Measurements from ENCODE around the gene ZKSCAN1.

ZKSCAN1 gene

GRCh38 chr7:100082978-100083377 is 67.6 kb downstream of the ZKSCAN1 start:
- DNase-seq = no peak

DNA sequence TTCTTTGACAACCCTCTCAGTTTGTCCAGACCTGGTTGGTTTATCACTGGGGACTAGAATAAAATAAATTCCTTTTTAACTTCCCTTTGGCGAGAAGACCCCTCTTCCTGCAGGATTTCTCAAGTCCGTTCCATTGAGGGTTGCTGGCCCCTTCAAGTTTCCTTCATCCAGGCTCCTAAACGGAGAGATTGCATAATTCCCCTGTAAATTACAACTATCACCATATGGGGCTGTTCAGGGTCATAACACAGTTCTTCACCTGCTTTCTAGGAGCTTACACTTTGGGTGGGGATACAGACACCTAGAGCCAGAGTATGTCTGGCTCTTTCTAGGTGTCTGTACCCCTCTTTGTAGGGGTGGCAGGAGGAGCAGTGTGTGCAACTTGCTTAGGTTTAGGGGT is 70.1 kb downstream of the ZKSCAN1 start:
- DNase-seq = no peak

- DNase-seq = no peak
Observed at GRCh38 chr7:100087055-100087750, 71.8 kb downstream of the ZKSCAN1 start.

- no peak for DNase-seq
Observed at GRCh38 chr7:100088095-100088620, 72.8 kb downstream of the ZKSCAN1 start.

DNA sequence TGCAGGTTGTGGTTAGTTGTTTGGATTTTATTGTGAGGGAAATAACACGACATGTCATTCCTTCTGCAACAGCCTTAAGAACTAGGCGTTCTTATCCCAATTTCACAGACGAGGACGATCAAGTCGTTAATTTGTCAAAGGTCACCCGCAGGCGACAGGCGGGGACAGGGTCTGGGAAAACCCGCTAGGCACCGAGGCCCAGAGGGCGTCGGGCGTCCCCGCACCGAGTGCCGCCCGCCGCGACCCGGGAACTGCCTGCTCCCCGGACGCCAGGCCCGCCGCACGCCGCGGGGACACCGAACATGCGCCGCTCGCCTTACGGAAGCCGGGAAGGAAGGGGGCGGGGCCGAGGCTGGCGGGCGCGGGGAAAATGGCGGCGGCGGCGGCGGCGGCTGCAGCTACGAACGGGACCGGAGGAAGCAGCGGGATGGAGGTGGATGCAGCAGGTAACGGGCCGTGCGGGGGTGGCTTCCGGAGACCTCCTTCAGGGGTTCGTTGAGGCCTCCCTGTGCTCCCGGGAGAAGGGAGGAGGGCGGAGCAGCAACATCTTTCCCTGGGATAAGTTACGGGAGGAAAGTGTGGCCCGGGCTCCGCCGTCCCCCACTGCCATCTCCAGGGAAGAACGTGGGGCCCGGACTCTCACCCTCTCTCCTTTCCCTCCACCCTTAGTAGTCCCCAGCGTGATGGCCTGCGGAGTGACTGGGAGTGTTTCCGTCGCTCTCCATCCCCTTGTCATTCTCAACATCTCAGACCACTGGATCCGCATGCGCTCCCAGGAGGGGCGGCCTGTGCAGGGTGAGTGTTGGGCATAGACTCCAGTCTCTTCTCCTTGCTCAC is 73.4 kb downstream of the ZKSCAN1 start, which contains the start of gene COPS6:
Gene COPS6, plus strand, starts transcription at position 349 of the 837 bp plus-strand sequence. Its CDS starts 22 bp downstream, at position 371.
- DNase-seq = peak; percentile 89

DNA sequence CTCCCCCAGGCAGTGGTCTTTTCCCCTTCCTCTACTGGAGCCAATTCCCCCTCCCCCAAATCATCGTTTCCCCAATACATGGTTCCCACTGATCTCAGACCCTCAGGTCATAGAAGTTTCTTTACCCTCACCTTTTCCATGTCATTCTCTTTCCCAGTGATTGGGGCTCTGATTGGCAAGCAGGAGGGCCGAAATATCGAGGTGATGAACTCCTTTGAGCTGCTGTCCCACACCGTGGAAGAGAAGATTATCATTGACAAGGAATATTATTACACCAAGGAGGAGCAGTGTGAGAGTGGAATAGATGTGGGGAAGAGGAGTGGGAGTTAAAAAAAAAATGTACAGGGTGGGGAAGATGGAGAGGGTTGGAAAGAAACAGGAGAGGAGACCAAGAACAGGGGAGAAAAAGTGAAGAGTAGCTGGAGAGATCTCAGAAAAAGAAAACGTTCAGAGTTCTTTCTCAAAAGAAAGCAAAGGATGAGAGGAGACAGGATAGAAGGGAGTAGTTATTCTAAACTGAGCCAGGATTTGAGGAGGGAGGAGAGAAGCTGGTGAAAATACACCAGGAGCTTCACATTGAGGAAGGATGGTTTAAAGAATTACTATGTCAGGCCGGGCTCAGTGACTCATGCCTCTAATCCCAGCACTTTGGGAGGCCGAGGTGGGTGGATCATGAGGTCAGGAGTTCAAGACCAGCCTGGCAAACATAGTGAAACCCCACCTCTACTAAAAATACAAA is 74.2 kb downstream of the ZKSCAN1 start:
- no peak for DNase-seq

DNA sequence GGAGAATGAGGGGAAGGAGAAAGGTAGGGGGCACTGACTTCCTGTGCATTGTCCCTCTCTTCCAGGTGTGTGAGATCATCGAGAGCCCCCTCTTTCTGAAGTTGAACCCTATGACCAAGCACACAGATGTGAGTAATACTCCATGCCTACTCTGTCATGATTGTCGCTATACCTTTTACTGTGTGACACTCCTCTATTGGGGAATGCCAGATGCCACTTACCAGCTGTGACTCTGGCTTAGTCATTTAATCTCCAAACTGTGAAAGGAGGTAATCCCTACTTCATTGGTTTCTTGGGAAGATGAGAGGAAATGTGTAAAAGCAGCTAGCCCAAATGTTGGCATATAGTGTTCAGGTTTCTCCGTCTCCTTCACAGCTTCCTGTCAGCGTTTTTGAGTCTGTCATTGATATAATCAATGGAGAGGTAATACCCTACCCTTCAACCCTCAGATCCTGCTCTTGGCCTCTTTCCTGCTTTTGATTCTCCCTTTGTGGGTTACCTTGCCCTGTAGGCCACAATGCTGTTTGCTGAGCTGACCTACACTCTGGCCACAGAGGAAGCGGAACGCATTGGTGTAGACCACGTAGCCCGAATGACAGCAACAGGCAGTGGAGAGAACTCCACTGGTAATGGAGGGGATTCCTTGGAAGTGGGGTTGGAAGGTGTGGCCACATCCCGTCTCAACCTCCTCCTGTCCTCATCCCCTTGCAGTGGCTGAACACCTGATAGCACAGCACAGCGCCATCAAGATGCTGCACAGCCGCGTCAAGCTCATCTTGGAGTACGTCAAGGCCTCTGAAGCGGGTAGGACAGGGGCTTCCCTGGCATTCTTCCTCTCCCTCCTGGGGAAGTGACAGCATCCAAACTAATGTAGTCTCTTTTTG is 75.4 kb downstream of the ZKSCAN1 start:
- no peak for DNase-seq
